ENCODE measurements around the gene PSMB7. TPM values are rescaled to one million over a fixed set of nuclear protein-coding genes. Genes with fewer than 3 reads are reported as not detected.

The PSMB7 gene
- total and polyA plus RNA-seq, 2 donors (not counting 1 experiment from before 2014, with no cell fraction given), result 69.5 to 73.1 TPM

- H3K36me3 ChIP-seq (replicated peaks in 1 of 2; ENCODE audit: control extremely low read depth in 1 of 2, control insufficient read depth in 1 of 2, extremely low read depth in 1 of 2, insufficient read depth in 2 of 2, low read length in 1 of 2), result no peaks in the 10 kb centered on the region
- H3K9ac ChIP-seq (ENCODE audit: low read length), result no peak overlapping the region
- peaks cover 3% of the 10 kb centered on the region for H3K27me3 Mint-ChIP-seq
- H3K27ac Mint-ChIP-seq, result no peak overlapping the region
- H3K4me1 ChIP-seq (ENCODE audit: control insufficient read depth in 2 of 2, insufficient read depth in 2 of 2, low read length in 2 of 2), result no peaks in the 10 kb centered on the region
- DNase-seq (no peak), ATAC-seq (ENCODE audit: low read depth) (no peak)
- H3K79me2 ChIP-seq (ENCODE audit: control insufficient read depth, insufficient read depth, low read length), result no peaks in the 10 kb centered on the region
- intact Hi-C loops (cut with micrococcal nuclease), result no loop called here
- H3K27me3 ChIP-seq (replicated peaks in 1 of 4; ENCODE audit: control extremely low read depth in 1 of 4, control insufficient read depth in 3 of 4, insufficient read depth in 4 of 4, low read length in 3 of 4), result peaks cover 0 to 14% (median 4%) of the 10 kb centered on the region in 4 experiments
- no peaks in the 10 kb centered on the region for H4K20me1 ChIP-seq (ENCODE audit: control insufficient read depth, insufficient read depth, low read length, poor library complexity, severe bottlenecking)
- H3K4me3 Mint-ChIP-seq, result no peak overlapping the region
- H3K27ac ChIP-seq (ENCODE audit: low read length in 2 of 2), result no peak overlapping the region
- H2AFZ ChIP-seq (ENCODE audit: insufficient read depth, low read depth, low read length, poor library complexity, severe bottlenecking), result no peak overlapping the region
- no peaks in the 10 kb centered on the region for H3K4me1 Mint-ChIP-seq
- CTCF ChIA-PET, result no interaction called here
- H3K4me2 ChIP-seq (replicated peaks; ENCODE audit: low read depth, low read length, poor library complexity, severe bottlenecking), result no peak overlapping the region
- H3K9me3 ChIP-seq (ENCODE audit: control extremely low read depth in 1 of 3, control insufficient read depth in 2 of 3, insufficient read depth in 1 of 3, low read length in 2 of 3), result peaks cover 0 to 3% (median 0%) of the 10 kb centered on the region in 3 donors
- 84% methylated on average over 11 of the region's 18 CpGs for WGBS (ENCODE audit: insufficient coverage)
- H3K4me3 ChIP-seq (ENCODE audit: control extremely low read depth in 1 of 5, extremely low read depth in 1 of 5, insufficient read depth in 1 of 5, low read depth in 2 of 5, low read length in 4 of 5), result no peak overlapping the region
- no peak for TF ChIP-seq EZH2 (IDR thresholded peaks at IDR 0.05; ENCODE audit: borderline replicate concordance, insufficient read depth, low read depth, low read length, poor library complexity, severe bottlenecking)
- TF ChIP-seq, protein P1, sequence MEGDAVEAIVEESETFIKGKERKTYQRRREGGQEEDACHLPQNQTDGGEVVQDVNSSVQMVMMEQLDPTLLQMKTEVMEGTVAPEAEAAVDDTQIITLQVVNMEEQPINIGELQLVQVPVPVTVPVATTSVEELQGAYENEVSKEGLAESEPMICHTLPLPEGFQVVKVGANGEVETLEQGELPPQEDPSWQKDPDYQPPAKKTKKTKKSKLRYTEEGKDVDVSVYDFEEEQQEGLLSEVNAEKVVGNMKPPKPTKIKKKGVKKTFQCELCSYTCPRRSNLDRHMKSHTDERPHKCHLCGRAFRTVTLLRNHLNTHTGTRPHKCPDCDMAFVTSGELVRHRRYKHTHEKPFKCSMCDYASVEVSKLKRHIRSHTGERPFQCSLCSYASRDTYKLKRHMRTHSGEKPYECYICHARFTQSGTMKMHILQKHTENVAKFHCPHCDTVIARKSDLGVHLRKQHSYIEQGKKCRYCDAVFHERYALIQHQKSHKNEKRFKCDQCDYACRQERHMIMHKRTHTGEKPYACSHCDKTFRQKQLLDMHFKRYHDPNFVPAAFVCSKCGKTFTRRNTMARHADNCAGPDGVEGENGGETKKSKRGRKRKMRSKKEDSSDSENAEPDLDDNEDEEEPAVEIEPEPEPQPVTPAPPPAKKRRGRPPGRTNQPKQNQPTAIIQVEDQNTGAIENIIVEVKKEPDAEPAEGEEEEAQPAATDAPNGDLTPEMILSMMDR (IDR thresholded peaks at IDR 0.05), result no peak
- no peaks in the 10 kb centered on the region for H3K9me3 Mint-ChIP-seq (ENCODE audit: insufficient read depth)
- POLR2A ChIA-PET, result no interaction called here
Observed at GRCh38 chr9:124457079-124457886, 42.0 kb upstream of the PSMB7 start.

DNA sequence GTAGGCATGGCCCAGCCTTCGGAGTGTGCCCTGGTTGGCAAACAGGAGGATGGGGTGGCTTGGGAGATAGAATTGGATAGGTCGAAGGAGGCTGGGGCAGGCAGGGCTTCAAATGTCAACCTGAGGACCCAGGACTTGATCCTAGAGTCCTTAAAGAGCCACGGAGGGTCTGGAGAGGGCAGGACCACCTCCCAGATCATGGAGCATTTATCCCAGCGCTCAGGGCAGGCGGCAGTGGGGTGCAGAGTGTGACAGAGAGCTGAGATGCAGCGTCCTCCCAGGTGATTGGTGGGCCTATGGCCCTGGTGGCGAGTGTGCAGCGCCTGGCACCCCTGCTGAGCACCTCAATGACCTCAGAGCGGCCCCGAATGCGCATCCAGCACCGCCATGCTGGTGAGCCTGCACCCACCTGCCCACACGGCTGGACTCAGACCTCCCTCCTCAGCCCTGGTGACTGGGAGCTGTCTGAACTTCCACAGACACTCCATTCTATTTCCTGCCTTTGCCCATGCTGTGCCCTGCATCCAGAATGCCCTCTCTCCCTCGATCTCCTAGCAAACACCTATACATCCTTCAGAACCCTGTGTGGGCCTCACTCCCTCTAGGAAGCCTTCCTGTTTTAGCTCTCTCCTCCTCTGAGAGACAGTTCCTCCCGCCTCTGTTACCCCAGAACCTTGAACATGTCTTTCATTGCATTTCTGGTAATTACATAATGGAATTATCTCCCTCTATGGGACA lies 41.3 kb upstream of the PSMB7 start:
- H3K79me2 ChIP-seq (ENCODE audit: control insufficient read depth, insufficient read depth, low read length), result no peaks in the 10 kb centered on the region
- no peak overlapping the region for H3K4me3 ChIP-seq (ENCODE audit: control extremely low read depth in 1 of 5, extremely low read depth in 1 of 5, insufficient read depth in 1 of 5, low read depth in 2 of 5, low read length in 4 of 5)
- H2AFZ ChIP-seq (ENCODE audit: insufficient read depth, low read depth, low read length, poor library complexity, severe bottlenecking), result no peak overlapping the region
- no peaks in the 10 kb centered on the region for H4K20me1 ChIP-seq (ENCODE audit: control insufficient read depth, insufficient read depth, low read length, poor library complexity, severe bottlenecking)
- H3K9ac ChIP-seq (ENCODE audit: low read length), result no peak overlapping the region
- H3K36me3 ChIP-seq (replicated peaks in 1 of 2; ENCODE audit: control extremely low read depth in 1 of 2, control insufficient read depth in 1 of 2, extremely low read depth in 1 of 2, insufficient read depth in 2 of 2, low read length in 1 of 2), result no peaks in the 10 kb centered on the region
- Mint-ChIP-seq H3K27me3 (peaks cover 7% of the 10 kb centered on the region), H3K4me3 (no peak overlapping the region), H3K27ac (no peak overlapping the region), H3K9me3 (ENCODE audit: insufficient read depth) (no peaks in the 10 kb centered on the region), H3K4me1 (no peaks in the 10 kb centered on the region)
- no peak overlapping the region for H3K27ac ChIP-seq (ENCODE audit: low read length in 2 of 2)
- CTCF ChIA-PET, result no interaction called here
- no peaks in the 10 kb centered on the region for H3K4me1 ChIP-seq (ENCODE audit: control insufficient read depth in 2 of 2, insufficient read depth in 2 of 2, low read length in 2 of 2)
- 82% methylated on average over 14 of the region's 15 CpGs for WGBS (ENCODE audit: insufficient coverage)
- intact Hi-C loops (cut with micrococcal nuclease), result no loop called here
- POLR2A ChIA-PET, result no interaction called here
- ATAC-seq (ENCODE audit: low read depth) (no peak), DNase-seq (no peak)
- peaks cover 0 to 20% (median 7%) of the 10 kb centered on the region in 4 experiments for H3K27me3 ChIP-seq (replicated peaks in 1 of 4; ENCODE audit: control extremely low read depth in 1 of 4, control insufficient read depth in 3 of 4, insufficient read depth in 4 of 4, low read length in 3 of 4)
- H3K9me3 ChIP-seq (ENCODE audit: control extremely low read depth in 1 of 3, control insufficient read depth in 2 of 3, insufficient read depth in 1 of 3, low read length in 2 of 3), result peaks cover 0 to 4% (median 0%) of the 10 kb centered on the region in 3 donors
- no peak for TF ChIP-seq EZH2 (IDR thresholded peaks at IDR 0.05; ENCODE audit: borderline replicate concordance, insufficient read depth, low read depth, low read length, poor library complexity, severe bottlenecking)
- TF ChIP-seq, protein P1 (IDR thresholded peaks at IDR 0.05), result no peak
- H3K4me2 ChIP-seq (replicated peaks; ENCODE audit: low read depth, low read length, poor library complexity, severe bottlenecking), result no peak overlapping the region

Measured in B cell (primary cell).